ENCODE data around the gene CHST15. TPM values are rescaled to one million over a fixed set of nuclear protein-coding genes. Genes with fewer than 3 reads are reported as not detected.
A peak's percentile ranks its signal among the peaks of the same experiment; 100 is the strongest.

The CHST15 gene
- total and polyA plus RNA-seq, 2 experiments from 2014 or later, result 0.06 to 0.11 TPM

- Histone ChIP-seq H2AFZ (no peak overlapping the region), H3K9me2 (ENCODE audit: insufficient read depth) (no peaks in the 10 kb centered on the region), H4K20me1 (ENCODE audit: insufficient read depth) (no peaks in the 10 kb centered on the region), H3F3A (ENCODE audit: insufficient read depth) (no peaks in the 10 kb centered on the region), H3K4me2 (ENCODE audit: unreplicated experiment) (no peak overlapping the region), H3K27ac (no peak overlapping the region), H3K36me3 (ENCODE audit: low read depth) (no peaks in the 10 kb centered on the region), H3K27me3 (replicated peaks; ENCODE audit: insufficient read depth) (peaks cover 68% of the 10 kb centered on the region), H3K4me3 (no peak overlapping the region), H3K4me1 (ENCODE audit: insufficient read depth) (no peaks in the 10 kb centered on the region), H3K79me2 (ENCODE audit: insufficient read depth) (no peaks in the 10 kb centered on the region), H3K9me3 (ENCODE audit: low read depth) (no peaks in the 10 kb centered on the region), H3K9ac (no peak overlapping the region)
- in situ Hi-C loops (cut with MboI), result no loop called here
- 21 to 26% methylated on average over 12 of the region's 12 CpGs for WGBS, 2 experiments (ENCODE audit: low coverage in 1 of 2, low lambda C conversion rate in 2 of 2, missing lambda C conversion rate in 2 of 2)
- TF ChIP-seq EZH2phosphoT487 (IDR thresholded peaks at IDR 0.05; ENCODE audit: insufficient read depth, low read depth) (no peak), EZH2 (IDR thresholded peaks at IDR 0.05; ENCODE audit: insufficient read depth, poor library complexity, severe bottlenecking) (peak; percentile 29)
- DNase-seq, result no peak
Measured at GRCh38 chr10:124065382-124066125, 27.8 kb downstream of the CHST15 start.

GRCh38 chr10:124064676-124065075 is 28.7 kb downstream of the CHST15 start:
- no peak for DNase-seq
- no peak overlapping the region for H3K4me3 ChIP-seq
- WGBS, 2 experiments (ENCODE audit: low coverage in 1 of 2, low lambda C conversion rate in 2 of 2, missing lambda C conversion rate in 2 of 2), result 55 to 61% methylated on average over 4 to 6 of the region's 6 CpGs
- no peak overlapping the region for H2AFZ ChIP-seq
- H3K36me3 ChIP-seq (ENCODE audit: low read depth), result no peaks in the 10 kb centered on the region
- H3K27me3 ChIP-seq (replicated peaks; ENCODE audit: insufficient read depth), result peaks cover 62% of the 10 kb centered on the region
- H3K9me3 ChIP-seq (ENCODE audit: low read depth), result no peaks in the 10 kb centered on the region
- in situ Hi-C loops (cut with MboI), result no loop called here
- H3K79me2 ChIP-seq (ENCODE audit: insufficient read depth), result no peaks in the 10 kb centered on the region
- H3K9me2 ChIP-seq (ENCODE audit: insufficient read depth), result no peaks in the 10 kb centered on the region
- no peaks in the 10 kb centered on the region for H4K20me1 ChIP-seq (ENCODE audit: insufficient read depth)
- no peak overlapping the region for H3K9ac ChIP-seq
- H3K4me2 ChIP-seq (ENCODE audit: unreplicated experiment), result no peak overlapping the region
- H3F3A ChIP-seq (ENCODE audit: insufficient read depth), result no peaks in the 10 kb centered on the region
- H3K27ac ChIP-seq, result no peak overlapping the region
- H3K4me1 ChIP-seq (ENCODE audit: insufficient read depth), result no peaks in the 10 kb centered on the region
- TF ChIP-seq EZH2phosphoT487 (IDR thresholded peaks at IDR 0.05; ENCODE audit: insufficient read depth, low read depth) (no peak), EZH2 (IDR thresholded peaks at IDR 0.05; ENCODE audit: insufficient read depth, poor library complexity, severe bottlenecking) (no peak)

- in situ Hi-C loops (cut with MboI), result no loop called here
- Histone ChIP-seq H3K4me3 (no peak overlapping the region), H4K20me1 (ENCODE audit: insufficient read depth) (no peaks in the 10 kb centered on the region), H3K36me3 (ENCODE audit: low read depth) (no peaks in the 10 kb centered on the region), H3K4me2 (ENCODE audit: unreplicated experiment) (no peak overlapping the region), H3K9me2 (ENCODE audit: insufficient read depth) (no peaks in the 10 kb centered on the region), H3K27me3 (replicated peaks; ENCODE audit: insufficient read depth) (peaks cover 57% of the 10 kb centered on the region), H3K27ac (no peak overlapping the region), H3F3A (ENCODE audit: insufficient read depth) (no peaks in the 10 kb centered on the region), H3K79me2 (ENCODE audit: insufficient read depth) (no peaks in the 10 kb centered on the region), H3K4me1 (ENCODE audit: insufficient read depth) (no peaks in the 10 kb centered on the region), H2AFZ (no peak overlapping the region), H3K9me3 (ENCODE audit: low read depth) (no peaks in the 10 kb centered on the region), H3K9ac (no peak overlapping the region)
- DNase-seq, result peak; percentile 44
- TF ChIP-seq EZH2 (IDR thresholded peaks at IDR 0.05; ENCODE audit: insufficient read depth, poor library complexity, severe bottlenecking), result no peak
- no peak for TF ChIP-seq EZH2phosphoT487 (IDR thresholded peaks at IDR 0.05; ENCODE audit: insufficient read depth, low read depth)
- 56 to 57% methylated on average over 15 to 18 of the region's 18 CpGs for WGBS, 2 experiments (ENCODE audit: low coverage in 1 of 2, low lambda C conversion rate in 2 of 2, missing lambda C conversion rate in 2 of 2)
Measured at GRCh38 chr10:124063750-124064603, 29.4 kb downstream of the CHST15 start.

- Histone ChIP-seq H3K4me2 (ENCODE audit: unreplicated experiment) (no peak overlapping the region), H3K9ac (no peak overlapping the region), H3K4me1 (ENCODE audit: insufficient read depth) (no peaks in the 10 kb centered on the region), H3F3A (ENCODE audit: insufficient read depth) (no peaks in the 10 kb centered on the region), H2AFZ (no peak overlapping the region), H3K79me2 (ENCODE audit: insufficient read depth) (no peaks in the 10 kb centered on the region), H3K9me2 (ENCODE audit: insufficient read depth) (no peaks in the 10 kb centered on the region), H3K27ac (no peak overlapping the region), H4K20me1 (ENCODE audit: insufficient read depth) (no peaks in the 10 kb centered on the region), H3K27me3 (replicated peaks; ENCODE audit: insufficient read depth) (peaks cover 51% of the 10 kb centered on the region), H3K9me3 (ENCODE audit: low read depth) (no peaks in the 10 kb centered on the region), H3K4me3 (no peak overlapping the region), H3K36me3 (ENCODE audit: low read depth) (no peaks in the 10 kb centered on the region)
- 62% methylated on average over 15 of the region's 15 CpGs for WGBS, 2 experiments (ENCODE audit: low coverage in 1 of 2, low lambda C conversion rate in 2 of 2, missing lambda C conversion rate in 2 of 2)
- no peak for TF ChIP-seq EZH2 (IDR thresholded peaks at IDR 0.05; ENCODE audit: insufficient read depth, poor library complexity, severe bottlenecking)
- no peak for TF ChIP-seq EZH2phosphoT487 (IDR thresholded peaks at IDR 0.05; ENCODE audit: insufficient read depth, low read depth)
- in situ Hi-C loops (cut with MboI), result no loop called here
- no peak for DNase-seq
Measured at GRCh38 chr10:124062390-124062789, 31.0 kb downstream of the CHST15 start.
